GM18870 (cell line): Measurements from ENCODE around the gene ZNF516.

Experiments
- ATAC-seq: cut with Tn5 transposase; IDR thresholded peaks from one replicate; pipeline ENCODE4 v1.9.1; 2021; ENCODE audit warnings: moderate library complexity; ENCODE audit not compliant: unreplicated experiment

Gene ZNF516

GRCh38 chr18:76349067-76349715 is 145.9 kb downstream of the ZNF516 start:
- ATAC-seq: no peak

GRCh38 chr18:76348267-76349066 is 146.6 kb downstream of the ZNF516 start:
- no peak for ATAC-seq

GRCh38 chr18:76347341-76347740 is 147.7 kb downstream of the ZNF516 start:
- no peak for ATAC-seq

DNA sequence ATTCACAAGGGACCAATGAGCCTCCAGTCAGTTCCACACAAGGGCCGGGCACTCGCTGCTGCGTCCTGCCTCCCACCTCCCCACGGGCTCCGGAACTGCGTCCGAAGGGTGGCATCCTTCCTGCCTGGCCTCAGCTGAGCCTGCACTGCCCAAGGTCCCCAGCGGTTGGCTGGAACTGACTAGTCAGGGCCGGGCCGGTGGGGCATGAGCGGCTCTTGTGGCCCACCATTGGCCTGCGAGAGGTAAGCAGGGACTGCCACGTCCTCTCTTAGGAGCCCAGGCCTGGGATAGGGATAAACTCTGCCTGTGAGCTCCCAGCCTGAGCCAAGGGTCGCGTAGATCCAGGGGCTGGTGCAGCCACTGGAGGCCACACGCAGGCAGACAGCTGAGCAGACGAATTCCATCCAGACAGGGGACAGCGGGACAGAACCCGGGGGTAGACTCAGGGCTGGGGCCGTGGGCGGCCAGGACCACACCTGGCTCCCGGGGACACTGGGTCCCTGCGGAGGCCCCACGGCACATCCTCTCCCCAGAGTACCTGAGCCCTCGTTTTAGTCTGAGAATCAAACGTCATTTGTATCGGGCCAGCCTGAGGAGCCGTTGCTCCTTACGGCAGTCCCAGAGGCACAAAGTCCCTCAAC is 148.4 kb downstream of the ZNF516 start:
- ATAC-seq: no peak

DNA sequence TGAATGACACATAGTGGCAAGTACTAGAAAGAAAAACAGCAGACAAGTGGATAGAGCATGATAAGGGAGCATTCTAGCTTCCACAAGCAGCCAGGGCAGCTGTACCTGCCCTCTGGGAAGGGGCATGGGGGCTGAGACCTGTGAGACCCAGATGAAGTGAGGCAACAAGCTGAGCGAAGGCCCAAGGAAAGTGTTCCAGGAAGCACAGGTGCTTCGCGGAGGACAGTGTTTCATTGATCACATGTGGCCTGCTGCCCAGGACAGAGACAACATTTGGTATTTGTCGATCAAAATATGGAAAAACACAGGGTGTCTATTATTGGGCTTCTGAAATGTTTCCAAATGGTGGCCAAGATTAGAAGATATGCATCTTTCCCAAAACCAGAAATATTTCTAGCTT is 149.1 kb downstream of the ZNF516 start:
- no peak for ATAC-seq

DNA sequence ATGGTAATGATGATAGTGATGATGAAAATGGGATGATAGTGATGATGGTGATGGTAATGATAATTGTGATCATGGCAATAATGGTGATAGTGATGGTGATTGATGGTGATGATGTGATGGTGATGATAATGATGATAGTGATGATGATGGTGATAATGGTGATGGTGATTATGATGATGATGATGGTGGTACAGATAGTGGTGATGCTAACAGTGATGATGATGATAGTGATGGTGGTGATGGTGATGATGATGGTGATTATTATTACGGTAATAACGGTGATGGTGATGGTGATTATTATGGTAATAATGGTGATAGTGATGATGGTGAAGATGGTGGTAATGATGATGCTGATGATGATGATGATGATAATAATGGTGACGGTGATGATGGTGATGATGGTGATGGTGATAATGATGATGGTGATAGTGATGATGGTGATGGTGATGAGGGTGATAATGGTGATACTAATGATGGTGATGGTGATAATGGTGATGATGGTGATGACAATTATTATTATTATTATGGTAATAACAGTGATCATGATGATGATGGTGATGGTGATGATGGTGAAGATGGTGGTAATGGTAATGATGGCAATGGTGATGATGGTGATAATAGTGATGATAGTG is 151.0 kb downstream of the ZNF516 start:
- no peak for ATAC-seq

DNA sequence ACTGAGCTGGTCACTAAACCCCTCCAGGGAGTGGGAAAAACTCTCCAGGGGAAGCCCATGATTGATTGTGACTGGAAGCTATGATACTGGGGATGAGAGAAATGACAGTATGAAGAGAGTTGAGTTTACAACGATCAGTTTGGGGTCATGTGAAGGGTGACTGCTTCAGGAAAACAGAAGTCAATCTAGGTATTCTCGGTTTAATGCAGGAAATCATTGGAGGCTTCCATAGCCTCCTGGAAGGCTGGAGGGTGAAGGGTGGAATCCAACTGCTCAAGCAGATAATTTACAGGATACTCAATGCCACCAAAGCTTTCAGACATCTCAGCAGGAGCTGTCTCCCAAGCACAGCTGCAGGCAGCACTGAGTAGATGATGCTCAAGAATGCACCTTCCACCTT is 154.6 kb downstream of the ZNF516 start:
- ATAC-seq: no peak

DNA sequence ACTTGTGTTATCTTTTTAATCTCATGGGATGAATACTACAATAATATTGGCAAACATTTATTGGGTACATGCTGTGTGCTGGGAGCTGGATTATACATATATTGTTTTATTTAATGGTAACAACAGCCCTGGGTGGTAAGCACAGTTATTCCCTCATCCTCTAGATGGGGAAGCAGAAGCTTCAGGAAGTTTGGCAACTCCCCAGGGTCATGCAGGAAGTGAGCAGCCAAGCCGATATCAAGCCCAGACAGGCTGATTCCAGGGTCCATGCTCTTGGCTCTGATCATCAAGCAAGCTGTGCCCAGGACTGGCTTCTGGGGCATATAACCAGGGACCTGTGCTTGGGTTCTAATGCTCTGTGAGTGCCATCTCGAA is 155.8 kb downstream of the ZNF516 start:
- no peak for ATAC-seq

DNA sequence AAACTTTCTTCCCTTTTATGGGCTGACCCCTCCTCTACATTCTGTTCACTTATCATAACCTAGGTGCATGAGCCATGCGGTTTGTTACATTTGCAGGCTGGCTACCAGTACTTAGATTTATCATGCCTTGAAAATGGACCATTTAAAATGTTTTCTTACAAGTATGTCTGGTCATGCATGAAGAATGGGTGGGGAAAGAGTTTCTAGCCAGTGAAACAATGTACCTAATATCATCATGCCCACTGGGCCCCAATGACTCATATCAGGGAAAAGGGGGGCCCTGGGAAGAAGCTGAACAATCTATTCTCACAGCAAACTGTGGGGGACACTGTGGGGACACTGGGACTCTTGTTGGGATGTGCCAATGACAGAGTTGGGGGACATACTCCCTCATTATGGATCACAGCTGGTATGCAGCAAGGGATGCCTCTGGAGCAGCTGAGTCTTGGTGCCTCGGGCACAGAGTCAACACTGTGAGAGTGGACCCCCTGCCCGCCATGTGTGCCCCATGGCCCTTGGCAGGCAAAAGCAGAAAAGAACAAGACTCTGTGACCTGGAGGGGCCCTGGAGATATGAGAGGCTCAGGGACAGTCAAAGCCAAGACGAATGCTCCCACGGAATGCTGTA is 156.3 kb downstream of the ZNF516 start:
- ATAC-seq: no peak

GRCh38 chr18:76338088-76338487 is 157.0 kb downstream of the ZNF516 start:
- no peak for ATAC-seq

DNA sequence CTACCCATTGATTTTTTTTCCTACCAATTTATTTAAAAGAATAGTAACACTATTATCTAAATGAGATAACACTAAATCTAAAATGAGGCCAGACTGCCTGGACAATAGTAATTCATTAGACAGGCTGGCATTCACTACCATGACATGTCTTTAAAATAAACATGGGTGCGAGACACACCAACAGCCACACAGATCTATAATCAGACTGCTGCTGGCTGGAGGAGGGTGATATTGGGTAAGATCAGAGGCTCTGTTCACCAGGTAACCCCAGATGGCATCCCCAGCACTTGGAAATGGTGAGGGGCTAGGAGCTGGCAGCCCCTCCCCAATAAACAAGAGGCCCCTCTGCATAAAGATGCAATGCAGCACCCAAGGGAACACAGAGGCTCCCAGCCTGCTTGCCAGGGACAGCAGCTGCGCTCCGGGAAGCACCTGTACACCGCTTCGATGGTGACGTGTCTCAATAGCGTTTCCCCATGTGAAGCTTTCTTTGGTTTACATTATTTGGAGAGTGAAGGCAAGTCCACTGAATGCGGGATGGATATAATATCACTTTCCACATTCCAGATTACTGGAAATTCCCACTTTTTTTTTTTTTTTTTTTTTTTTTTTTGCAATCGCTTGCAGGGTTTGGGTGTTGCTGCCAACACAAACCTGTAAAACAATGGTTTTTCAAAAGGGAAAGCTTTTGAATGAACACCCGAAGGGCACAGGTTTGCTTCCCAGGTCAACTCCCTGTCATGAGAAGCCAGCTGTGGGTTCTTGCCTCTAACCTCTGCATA is 159.0 kb downstream of the ZNF516 start:
- ATAC-seq: no peak

DNA sequence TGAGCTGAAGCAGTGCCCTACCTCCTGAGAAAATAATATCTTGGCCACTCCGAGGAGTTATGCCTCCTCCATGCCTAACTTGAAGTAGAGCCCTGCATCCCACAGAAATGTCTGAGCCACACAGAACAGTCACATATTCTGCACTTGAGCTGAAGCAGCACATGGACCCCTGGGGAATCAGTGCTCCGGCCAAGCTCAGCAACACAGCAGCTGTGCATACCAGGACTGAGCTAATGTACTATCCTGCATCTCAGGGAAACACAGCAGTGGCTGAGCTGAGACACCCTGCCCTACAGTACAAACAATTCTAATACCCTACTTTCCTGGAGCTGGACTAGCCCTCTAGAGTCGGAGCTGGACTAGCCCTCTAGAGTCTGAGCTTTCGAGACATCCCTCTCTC is 166.9 kb downstream of the ZNF516 start:
- no peak for ATAC-seq

GRCh38 chr18:76323891-76324290 is 171.2 kb downstream of the ZNF516 start:
- no peak for ATAC-seq

DNA sequence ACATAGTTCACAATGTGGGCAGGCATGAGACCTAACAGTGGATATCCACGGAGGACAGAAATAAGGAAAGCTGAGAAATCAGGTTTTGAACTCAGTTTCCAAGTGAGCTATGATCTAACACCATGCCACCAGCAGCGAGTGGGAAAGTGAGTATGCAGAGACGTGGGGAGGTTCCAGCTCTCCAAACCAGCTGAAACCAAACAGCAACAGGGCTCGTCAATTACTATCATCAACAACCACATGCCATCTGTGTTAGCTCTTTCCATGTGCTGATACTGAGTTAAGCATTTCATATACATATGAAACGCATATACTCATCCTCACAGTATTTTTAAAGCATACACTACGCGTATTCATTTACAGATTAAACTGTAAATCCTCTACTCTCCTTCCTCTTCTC is 172.4 kb downstream of the ZNF516 start:
- no peak for ATAC-seq

GRCh38 chr18:76319366-76319765 is 175.7 kb downstream of the ZNF516 start:
- ATAC-seq: no peak

DNA sequence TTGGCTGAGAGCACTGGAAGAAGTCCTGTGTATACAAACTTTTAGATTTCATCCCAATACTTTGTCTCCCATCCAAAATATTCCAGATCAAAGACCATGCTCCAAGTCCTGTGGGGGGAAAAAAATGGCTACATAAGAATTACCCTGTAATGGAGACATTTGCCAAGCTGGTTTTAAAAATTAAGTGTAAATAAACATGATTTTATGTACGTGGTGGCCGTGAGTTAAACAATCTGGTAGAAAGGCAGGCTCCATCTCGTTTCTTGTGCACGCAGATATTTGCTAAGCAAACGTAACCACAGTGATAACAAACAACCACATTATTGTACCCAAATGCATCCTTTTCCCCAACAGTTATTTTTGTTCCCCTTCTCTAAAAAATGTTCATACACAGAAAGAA is 176.4 kb downstream of the ZNF516 start:
- ATAC-seq: no peak

DNA sequence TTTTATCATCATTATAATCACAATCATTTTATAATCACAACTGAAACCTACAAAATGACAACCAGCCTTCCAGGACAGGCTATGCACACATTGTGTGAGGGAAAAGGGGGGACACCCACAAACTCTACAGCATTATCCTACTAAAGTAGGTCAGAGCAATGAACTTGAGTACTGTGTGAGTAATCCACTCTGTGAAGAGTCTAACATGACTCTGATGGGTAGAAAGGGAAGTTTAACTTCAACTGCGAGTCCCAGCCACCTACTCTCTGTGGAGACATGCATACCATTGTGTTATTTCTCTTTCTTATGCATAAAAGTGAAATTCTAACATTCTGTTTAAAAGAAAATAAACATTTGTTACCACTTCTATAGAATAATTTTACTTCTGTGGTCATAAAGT is 177.9 kb downstream of the ZNF516 start:
- ATAC-seq: no peak

DNA sequence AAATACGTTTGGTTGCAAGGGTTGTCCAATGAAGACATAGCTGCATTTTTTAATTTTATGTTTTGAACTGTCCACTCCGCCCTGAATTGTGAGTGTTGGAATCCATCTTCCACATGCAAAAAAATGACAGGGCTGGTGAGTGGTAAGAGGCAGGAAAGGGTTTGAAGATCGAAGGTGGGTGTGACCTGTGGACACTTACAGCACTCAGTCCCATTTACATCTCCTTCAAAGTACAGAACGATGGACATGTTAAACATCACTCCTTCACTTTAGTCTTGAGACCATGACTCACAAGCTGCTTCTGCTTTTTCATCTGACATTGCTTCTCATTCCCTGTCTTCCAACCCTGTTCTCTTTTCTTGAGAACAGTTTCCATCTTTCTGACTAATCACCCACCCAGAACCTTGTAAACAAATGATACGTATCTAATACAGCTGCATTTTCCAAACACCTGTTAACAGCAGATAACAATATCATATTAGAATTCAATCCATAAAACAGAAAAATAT is 179.3 kb downstream of the ZNF516 start:
- ATAC-seq: no peak

GRCh38 chr18:76314496-76314895 is 180.5 kb downstream of the ZNF516 start:
- no peak for ATAC-seq

- no peak for ATAC-seq
Observed at GRCh38 chr18:76314015-76314414, 181.0 kb downstream of the ZNF516 start.
